K562 (cell line): ENCODE data around the gene GON4L. TPM values are rescaled to one million over a fixed set of nuclear protein-coding genes. Genes with fewer than 3 reads are reported as not detected.

ENCODE experiments used
- ATAC-seq: fragments of 200-7000 bp; cut with Tn5 transposase; 3 replicates; pipeline ENCODE4 v1.9.1; 2020; ENCODE audit warnings: moderate library complexity
- BruUV-seq: library from RNA; stranded (reverse); fragments of 400-500 nt; replicated peaks from 2 replicates; lab custom pipeline; 2021; lab: Mats Ljungman, UMichigan
- CTCF ChIA-PET: fragments of 300-600 bp; formaldehyde crosslinking; extraction: SDS; loops from one replicate; lab custom pipeline; 2021; ENCODE audit warnings: low intra/inter-chr PET ratio; lab: Yijun Ruan, JAX
- POLR2A ChIA-PET: fragments of 300-600, 350-650 bp; sonication (Branson Sonifier 250); formaldehyde crosslinking; extraction: SDS; loops from one replicate; lab custom pipeline; 2021; ENCODE audit warnings: antibody characterized with exemption, inconsistent platforms; lab: Yijun Ruan, JAX
- DNase-seq, 4 experiments: peaks; one replicate each; pipeline versions ENCODE4 v3.0.0 to v3.0.0-alpha.2; 2011 to 2018; ENCODE audit warnings: low spot score in 3 of 4, mixed read lengths in 3 of 4; ENCODE audit errors: extremely low read depth in 1 of 4
- FAIRE-seq: peaks from 2 replicates; lab custom pipeline; 2011; peaks lifted over from hg19 to GRCh38; lab: Jason Lieb, UNC
- H2AFZ ChIP-seq: 2 replicates; pipeline ENCODE4 v1.6.0; 2011; ENCODE audit warnings: low read depth, low read length, control low read depth, inconsistent platforms
- H3K27ac ChIP-seq: fragments of 200-600 bp; 3 replicates; pipeline ENCODE4 v1.8.0; 2011; ENCODE audit warnings: low read depth, mild to moderate bottlenecking, control low read depth, inconsistent platforms, low read length, moderate library complexity, mixed read lengths; ENCODE audit errors: extremely low read depth
- H3K27me3 ChIP-seq, 2 experiments: fragments of 300-600 bp in 1 of 2; 2 replicates in 1 of 2; 3 replicates in 1 of 2; pipeline versions ENCODE4 v1.6.0 to v1.8.0; 2011; ENCODE audit warnings: inconsistent platforms in 2 of 2, low read length in 2 of 2, mild to moderate bottlenecking in 1 of 2, mixed read lengths in 1 of 2, moderate library complexity in 1 of 2; ENCODE audit not compliant: control insufficient read depth in 2 of 2, insufficient read depth in 2 of 2
- H3K36me3 ChIP-seq: fragments of 300-600 bp; 3 replicates; pipeline ENCODE4 v1.8.0; 2011; ENCODE audit warnings: mild to moderate bottlenecking, low read length, inconsistent platforms; ENCODE audit not compliant: control insufficient read depth, insufficient read depth
- H3K4me1 ChIP-seq, 2 experiments: fragments of 200-600 bp in 1 of 2; replicated peaks in 1 of 2; 2 replicates in 1 of 2; 3 replicates in 1 of 2; pipeline versions ENCODE4 v1.5.1 to v1.8.0; 2011; ENCODE audit warnings: inconsistent platforms in 2 of 2, low read length in 2 of 2, mild to moderate bottlenecking in 1 of 2, mixed read lengths in 1 of 2, moderate library complexity in 1 of 2; ENCODE audit not compliant: control insufficient read depth in 2 of 2, insufficient read depth in 2 of 2
- H3K4me2 ChIP-seq: 2 replicates; pipeline ENCODE4 v1.6.1; 2011; ENCODE audit warnings: low read length, control low read depth, inconsistent platforms, mixed read lengths; ENCODE audit not compliant: insufficient read depth
- H3K4me3 ChIP-seq: fragments of 200-600 bp; sonication (generic), shearing (Covaris generic); 2 replicates; pipeline ENCODE4 v1.5.1; 2016; ENCODE audit warnings: control low read depth, inconsistent platforms
- H3K79me2 ChIP-seq: fragments of 200-600 bp; 3 replicates; pipeline ENCODE4 v1.8.0; 2011; ENCODE audit warnings: low read length, inconsistent platforms; ENCODE audit not compliant: control insufficient read depth, insufficient read depth
- H3K9ac ChIP-seq, 2 experiments: 2 replicates each; pipeline versions ENCODE4 v1.6.0 to v1.6.1; 2011; ENCODE audit warnings: low read depth in 2 of 2, low read length in 2 of 2, control low read depth in 1 of 2, inconsistent platforms in 1 of 2, mild to moderate bottlenecking in 1 of 2, mixed read lengths in 1 of 2; ENCODE audit not compliant: insufficient read depth in 1 of 2
- H3K9me1 ChIP-seq: one replicate; pipeline ENCODE4 v1.6.0; 2011; ENCODE audit warnings: inconsistent platforms, mild to moderate bottlenecking, low read length, moderate library complexity; ENCODE audit not compliant: control insufficient read depth, insufficient read depth
- H3K9me3 ChIP-seq: replicated peaks from 2 replicates; pipeline ENCODE4 v1.5.1; 2011; ENCODE audit warnings: low read depth, low read length, inconsistent platforms; ENCODE audit not compliant: control insufficient read depth, insufficient read depth
- H4K20me1 ChIP-seq: replicated peaks from 2 replicates; pipeline ENCODE4 v1.6.1; 2011; ENCODE audit warnings: low read length, inconsistent platforms, mixed read lengths; ENCODE audit not compliant: control insufficient read depth, insufficient read depth
- C11orf30 ChIP-seq: fragments of 450-650 bp; IDR thresholded peaks from 2 replicates; pipeline ENCODE4 v1.6.1; 2016; ENCODE audit warnings: low read depth, mild to moderate bottlenecking
- EP400 ChIP-seq: fragments of 450-650 bp; IDR thresholded peaks from 2 replicates; pipeline ENCODE4 v1.6.1; 2017; ENCODE audit warnings: antibody characterized with exemption, mild to moderate bottlenecking, moderate library complexity
- FOXJ3 ChIP-seq: sonication (generic); formaldehyde crosslinking; IDR thresholded peaks from 2 replicates; pipeline ENCODE4 v1.4.0; 2020; ENCODE audit warnings: mild to moderate bottlenecking, missing genetic modification reagents
- GABPB2 ChIP-seq: fragments of 250-450 bp; sonication (Bioruptor Pico); conservative IDR thresholded peaks from 2 replicates; pipeline ENCODE4 v1.5.1; 2021; ENCODE audit warnings: mild to moderate bottlenecking
- GTF2E2 ChIP-seq: fragments of 200-800 bp; sonication (Bioruptor generic); IDR thresholded peaks from 2 replicates; pipeline ENCODE4 v1.6.1; 2016; ENCODE audit warnings: missing genetic modification characterization, missing compliant biosample characterization
- PYGO2 ChIP-seq: fragments of 450-650 bp; IDR thresholded peaks from 2 replicates; pipeline ENCODE4 v1.6.1; 2016; ENCODE audit warnings: mild to moderate bottlenecking, missing genetic modification characterization, moderate library complexity, missing compliant biosample characterization
- RBM39 ChIP-seq: fragments of 200-400 bp; formaldehyde crosslinking; optimal IDR thresholded peaks from 2 replicates; pipeline ENCODE3; 2018; ENCODE audit warnings: low read depth, low read length
- TAF1 ChIP-seq: IDR thresholded peaks from 2 replicates; pipeline ENCODE4 v1.6.1; 2011; ENCODE audit warnings: mild to moderate bottlenecking, low read length, moderate library complexity; ENCODE audit not compliant: insufficient read depth, control insufficient read depth, severe bottlenecking; ENCODE audit errors: extremely low read depth
- TGIF2 ChIP-seq: sonication (generic); formaldehyde crosslinking; IDR thresholded peaks from 2 replicates; pipeline ENCODE4 v1.8.1; 2022; ENCODE audit warnings: mild to moderate bottlenecking, missing genetic modification reagents, moderate library complexity
- ZNF274 ChIP-seq: IDR thresholded peaks from 2 replicates; pipeline ENCODE4 v1.6.1; 2011; ENCODE audit warnings: low read depth, mild to moderate bottlenecking, low read length, moderate library complexity, borderline replicate concordance
- ZNF41 ChIP-seq: fragments of 250-450 bp; sonication (Bioruptor Pico); conservative IDR thresholded peaks from 2 replicates; pipeline ENCODE4 v1.4.0; 2020; ENCODE audit warnings: mild to moderate bottlenecking
- WGBS: fragments of 100-300 bp; shearing (Covaris generic); methylation state at CpG from one replicate; pipeline ENCODE4 v1.1.6; 2016; ENCODE audit warnings: low coverage, mixed read lengths; ENCODE audit not compliant: insufficient coverage; ENCODE audit errors: missing lambda C conversion rate; 5-methylcytosine and 5-hydroxymethylcytosine counted together
- in situ Hi-C: fragments of 300-500 bp; cut with MboI; formaldehyde crosslinking; loops from 4 replicates; pipeline ENCODE4 v1.15.0; 2018; ENCODE audit warnings: inconsistent platforms, mixed read lengths
- intact Hi-C: fragments of 100-400 bp; cut with micrococcal nuclease; formaldehyde crosslinking; loops from 2 replicates; pipeline ENCODE4 v1.14.2; 2022
- polyA plus RNA-seq, 8 experiments: library from polyadenylated mRNA; depleted of rRNA in 4 of 8; stranded (reverse) in 5 of 8; unstranded in 3 of 8; fragments of >200 nt; fragmentation: Nextera tagmentation in 2 of 8; fragmentation: Illumina TruSeq in 1 of 8; extraction: Ambion mirVana in 2 of 8; extraction: Trizol in 1 of 8; gene quantifications; 2 replicates each; pipeline versions ENCODE4 v1.2.1 to v1.2.3, GENCODE V29; 2011 to 2014; ENCODE audit warnings: inconsistent platforms in 1 of 8, missing spikeins in 1 of 8
- total RNA-seq, 7 experiments: library from RNA; depleted of rRNA in 6 of 7; stranded (reverse); fragments of >200 nt in 6 of 7; fragmentation: Illumina TruSeq in 2 of 7; extraction: Trizol in 2 of 7; gene quantifications; 2 replicates each; pipeline versions ENCODE4 v1.2.1 to v1.2.3, GENCODE V29; 2011 to 2021; ENCODE audit warnings: low replicate concordance in 1 of 7
- TF ChIP-seq, protein P1 (sequence below), 2 experiments: fragments of 200-800 bp in 1 of 2; sonication (Bioruptor generic) in 1 of 2; sonication (generic) in 1 of 2; formaldehyde crosslinking in 1 of 2; IDR thresholded peaks in 1 of 2; conservative IDR thresholded peaks in 1 of 2; 2 replicates each; pipeline versions ENCODE4 v1.5.0 to v1.6.1; 2016 to 2020; ENCODE audit warnings: missing compliant biosample characterization in 1 of 2, missing genetic modification characterization in 1 of 2, missing genetic modification reagents in 1 of 2
- TF ChIP-seq, protein P2 (sequence below): fragments of 250-450 bp; sonication (Bioruptor Pico); IDR thresholded peaks from 2 replicates; pipeline ENCODE4 v1.5.1; 2021; ENCODE audit warnings: mild to moderate bottlenecking

The GON4L gene
- total and polyA plus RNA-seq, 9 of the 15 experiments (the other 6 are each of a cell fraction or from before 2014, with no cell fraction given): 20.2 to 47.4 (median 33.6) TPM

DNA sequence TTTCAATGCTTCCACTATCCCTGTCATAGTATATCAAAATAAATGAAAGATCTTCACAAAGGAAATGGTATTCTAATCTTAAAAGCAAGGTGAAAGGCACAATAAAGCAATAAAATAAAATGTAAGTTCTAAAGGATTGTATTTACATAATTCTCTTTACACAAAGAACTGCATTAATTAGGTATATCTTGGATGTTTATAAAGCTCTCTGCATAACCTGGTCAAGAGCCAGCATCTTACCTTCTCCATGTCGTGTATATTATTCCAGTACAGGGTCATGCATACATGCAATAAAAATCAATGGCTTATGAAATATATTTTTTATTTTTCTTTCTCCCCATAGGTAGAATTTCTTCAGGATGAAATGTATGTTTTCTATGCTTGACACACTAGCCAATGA, 63.8 kb downstream of the GON4L start:
- Histone ChIP-seq H3K27ac (no peak overlapping the region), H3K4me2 (no peak overlapping the region), H3K27me3 (no peaks in the 10 kb centered on the region), H3K9ac (no peak overlapping the region), H2AFZ (no peak overlapping the region), H4K20me1 (no peaks in the 10 kb centered on the region), H3K4me3 (no peak overlapping the region), H3K79me2 (no peaks in the 10 kb centered on the region), H3K36me3 (peaks cover 55% of the 10 kb centered on the region), H3K9me3 (no peaks in the 10 kb centered on the region)
- in situ Hi-C loops: no loop called here
- FAIRE-seq (peak; percentile 11), DNase-seq (no peak)
- intact Hi-C loops: no loop called here
- TF ChIP-seq ZNF274 (no peak), TAF1 (no peak), GABPB2 (CRISPR knock-in tag) (no peak), EP400 (no peak), TGIF2 (CRISPR knock-in tag) (no peak), C11orf30 (no peak), GTF2E2 (no peak), RBM39 (no peak), ZNF41 (no peak), FOXJ3 (CRISPR knock-in tag) (no peak), PYGO2 (tag) (no peak)
- TF ChIP-seq, protein P1, sequence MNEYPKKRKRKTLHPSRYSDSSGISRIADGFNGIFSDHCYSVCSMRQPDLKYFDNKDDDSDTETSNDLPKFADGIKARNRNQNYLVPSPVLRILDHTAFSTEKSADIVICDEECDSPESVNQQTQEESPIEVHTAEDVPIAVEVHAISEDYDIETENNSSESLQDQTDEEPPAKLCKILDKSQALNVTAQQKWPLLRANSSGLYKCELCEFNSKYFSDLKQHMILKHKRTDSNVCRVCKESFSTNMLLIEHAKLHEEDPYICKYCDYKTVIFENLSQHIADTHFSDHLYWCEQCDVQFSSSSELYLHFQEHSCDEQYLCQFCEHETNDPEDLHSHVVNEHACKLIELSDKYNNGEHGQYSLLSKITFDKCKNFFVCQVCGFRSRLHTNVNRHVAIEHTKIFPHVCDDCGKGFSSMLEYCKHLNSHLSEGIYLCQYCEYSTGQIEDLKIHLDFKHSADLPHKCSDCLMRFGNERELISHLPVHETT (CRISPR knock-in tag; conservative IDR thresholded peaks at IDR 0.05 in 1 of 2, IDR thresholded peaks at IDR 0.05 in 1 of 2): no peak
- TF ChIP-seq, protein P2, sequence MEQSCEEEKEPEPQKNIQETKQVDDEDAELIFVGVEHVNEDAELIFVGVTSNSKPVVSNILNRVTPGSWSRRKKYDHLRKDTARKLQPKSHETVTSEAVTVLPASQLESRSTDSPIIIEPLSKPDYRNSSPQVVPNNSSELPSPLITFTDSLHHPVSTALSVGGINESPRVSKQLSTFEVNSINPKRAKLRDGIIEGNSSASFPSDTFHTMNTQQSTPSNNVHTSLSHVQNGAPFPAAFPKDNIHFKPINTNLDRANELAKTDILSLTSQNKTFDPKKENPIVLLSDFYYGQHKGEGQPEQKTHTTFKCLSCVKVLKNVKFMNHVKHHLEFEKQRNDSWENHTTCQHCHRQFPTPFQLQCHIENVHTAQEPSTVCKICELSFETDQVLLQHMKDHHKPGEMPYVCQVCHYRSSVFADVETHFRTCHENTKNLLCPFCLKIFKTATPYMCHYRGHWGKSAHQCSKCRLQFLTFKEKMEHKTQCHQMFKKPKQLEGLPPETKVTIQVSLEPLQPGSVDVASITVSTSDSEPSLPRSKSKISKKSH: no peak
- TF ChIP-seq, all 486 proteins: peak for 0
- ATAC-seq: no peak
- no peaks in the 10 kb centered on the region for H3K9me1 ChIP-seq
- CTCF ChIA-PET: no interaction called here
- H3K4me1 ChIP-seq: no peaks in the 10 kb centered on the region
- BruUV-seq: no TSS peak
- 88% methylated on average over 1 of the region's 1 CpG for WGBS
- POLR2A ChIA-PET: interaction anchor here (0.6 to 1.1 kb wide), 4 partner anchors 9 to 187 kb away, joined by 3 to 4 read pairs (median 4); partner anchors contain the start of gene KHDC4
